K562 (cell line): ENCODE data around the gene NMNAT3. TPM values are rescaled to one million over a fixed set of nuclear protein-coding genes. Genes with fewer than 3 reads are reported as not detected.

Source experiments
- ATAC-seq: fragments of 200-7000 bp; cut with Tn5 transposase; 3 replicates; pipeline ENCODE4 v1.9.1; 2020; ENCODE audit warnings: moderate library complexity
- BruUV-seq: library from RNA; stranded (reverse); fragments of 400-500 nt; replicated peaks from 2 replicates; lab custom pipeline; 2021; lab: Mats Ljungman, UMichigan
- CTCF ChIA-PET: fragments of 300-600 bp; formaldehyde crosslinking; extraction: SDS; loops from one replicate; lab custom pipeline; 2021; ENCODE audit warnings: low intra/inter-chr PET ratio; lab: Yijun Ruan, JAX
- POLR2A ChIA-PET: fragments of 300-600, 350-650 bp; sonication (Branson Sonifier 250); formaldehyde crosslinking; extraction: SDS; loops from one replicate; lab custom pipeline; 2021; ENCODE audit warnings: antibody characterized with exemption, inconsistent platforms; lab: Yijun Ruan, JAX
- DNase-seq, 4 experiments: peaks; one replicate each; pipeline versions ENCODE4 v3.0.0 to v3.0.0-alpha.2; 2011 to 2018; ENCODE audit warnings: low spot score in 3 of 4, mixed read lengths in 3 of 4; ENCODE audit errors: extremely low read depth in 1 of 4
- FAIRE-seq: peaks from 2 replicates; lab custom pipeline; 2011; peaks lifted over from hg19 to GRCh38; lab: Jason Lieb, UNC
- H2AFZ ChIP-seq: 2 replicates; pipeline ENCODE4 v1.6.0; 2011; ENCODE audit warnings: low read depth, low read length, control low read depth, inconsistent platforms
- H3K27ac ChIP-seq: fragments of 200-600 bp; 3 replicates; pipeline ENCODE4 v1.8.0; 2011; ENCODE audit warnings: low read depth, mild to moderate bottlenecking, control low read depth, inconsistent platforms, low read length, moderate library complexity, mixed read lengths; ENCODE audit errors: extremely low read depth
- H3K27me3 ChIP-seq, 2 experiments: fragments of 300-600 bp in 1 of 2; 2 replicates in 1 of 2; 3 replicates in 1 of 2; pipeline versions ENCODE4 v1.6.0 to v1.8.0; 2011; ENCODE audit warnings: inconsistent platforms in 2 of 2, low read length in 2 of 2, mild to moderate bottlenecking in 1 of 2, mixed read lengths in 1 of 2, moderate library complexity in 1 of 2; ENCODE audit not compliant: control insufficient read depth in 2 of 2, insufficient read depth in 2 of 2
- H3K36me3 ChIP-seq: fragments of 300-600 bp; 3 replicates; pipeline ENCODE4 v1.8.0; 2011; ENCODE audit warnings: mild to moderate bottlenecking, low read length, inconsistent platforms; ENCODE audit not compliant: control insufficient read depth, insufficient read depth
- H3K4me1 ChIP-seq, 2 experiments: fragments of 200-600 bp in 1 of 2; replicated peaks in 1 of 2; 2 replicates in 1 of 2; 3 replicates in 1 of 2; pipeline versions ENCODE4 v1.5.1 to v1.8.0; 2011; ENCODE audit warnings: inconsistent platforms in 2 of 2, low read length in 2 of 2, mild to moderate bottlenecking in 1 of 2, mixed read lengths in 1 of 2, moderate library complexity in 1 of 2; ENCODE audit not compliant: control insufficient read depth in 2 of 2, insufficient read depth in 2 of 2
- H3K4me2 ChIP-seq: 2 replicates; pipeline ENCODE4 v1.6.1; 2011; ENCODE audit warnings: low read length, control low read depth, inconsistent platforms, mixed read lengths; ENCODE audit not compliant: insufficient read depth
- H3K4me3 ChIP-seq: fragments of 200-600 bp; sonication (generic), shearing (Covaris generic); 2 replicates; pipeline ENCODE4 v1.5.1; 2016; ENCODE audit warnings: control low read depth, inconsistent platforms
- H3K79me2 ChIP-seq: fragments of 200-600 bp; 3 replicates; pipeline ENCODE4 v1.8.0; 2011; ENCODE audit warnings: low read length, inconsistent platforms; ENCODE audit not compliant: control insufficient read depth, insufficient read depth
- H3K9ac ChIP-seq, 2 experiments: 2 replicates each; pipeline versions ENCODE4 v1.6.0 to v1.6.1; 2011; ENCODE audit warnings: low read depth in 2 of 2, low read length in 2 of 2, control low read depth in 1 of 2, inconsistent platforms in 1 of 2, mild to moderate bottlenecking in 1 of 2, mixed read lengths in 1 of 2; ENCODE audit not compliant: insufficient read depth in 1 of 2
- H3K9me1 ChIP-seq: one replicate; pipeline ENCODE4 v1.6.0; 2011; ENCODE audit warnings: inconsistent platforms, mild to moderate bottlenecking, low read length, moderate library complexity; ENCODE audit not compliant: control insufficient read depth, insufficient read depth
- H3K9me3 ChIP-seq: replicated peaks from 2 replicates; pipeline ENCODE4 v1.5.1; 2011; ENCODE audit warnings: low read depth, low read length, inconsistent platforms; ENCODE audit not compliant: control insufficient read depth, insufficient read depth
- H4K20me1 ChIP-seq: replicated peaks from 2 replicates; pipeline ENCODE4 v1.6.1; 2011; ENCODE audit warnings: low read length, inconsistent platforms, mixed read lengths; ENCODE audit not compliant: control insufficient read depth, insufficient read depth
- CBX8 ChIP-seq: fragments of 200-600 bp; sonication (generic); IDR thresholded peaks from 2 replicates; pipeline ENCODE4 v1.6.1; 2012; ENCODE audit warnings: borderline replicate concordance, mixed run types, low read depth, mild to moderate bottlenecking, moderate library complexity, mixed read lengths, low read length, control low read depth, inconsistent platforms; ENCODE audit not compliant: poor library complexity, severe bottlenecking; ENCODE audit errors: extremely low read depth
- TEAD2 ChIP-seq: fragments of 450-650 bp; IDR thresholded peaks from 2 replicates; pipeline ENCODE4 v1.6.1; 2016; ENCODE audit warnings: missing genetic modification characterization, control low read depth, missing compliant biosample characterization
- ZNF395 ChIP-seq: fragments of 200-800 bp; sonication (Bioruptor generic); IDR thresholded peaks from 2 replicates; pipeline ENCODE4 v1.6.1; 2017; ENCODE audit warnings: missing genetic modification characterization, missing compliant biosample characterization
- WGBS: fragments of 100-300 bp; shearing (Covaris generic); methylation state at CpG from one replicate; pipeline ENCODE4 v1.1.6; 2016; ENCODE audit warnings: low coverage, mixed read lengths; ENCODE audit not compliant: insufficient coverage; ENCODE audit errors: missing lambda C conversion rate; 5-methylcytosine and 5-hydroxymethylcytosine counted together
- in situ Hi-C: fragments of 300-500 bp; cut with MboI; formaldehyde crosslinking; loops from 4 replicates; pipeline ENCODE4 v1.15.0; 2018; ENCODE audit warnings: inconsistent platforms, mixed read lengths
- intact Hi-C: fragments of 100-400 bp; cut with micrococcal nuclease; formaldehyde crosslinking; loops from 2 replicates; pipeline ENCODE4 v1.14.2; 2022
- polyA plus RNA-seq, 8 experiments: library from polyadenylated mRNA; depleted of rRNA in 4 of 8; stranded (reverse) in 5 of 8; unstranded in 3 of 8; fragments of >200 nt; fragmentation: Nextera tagmentation in 2 of 8; fragmentation: Illumina TruSeq in 1 of 8; extraction: Ambion mirVana in 2 of 8; extraction: Trizol in 1 of 8; gene quantifications; 2 replicates each; pipeline versions ENCODE4 v1.2.1 to v1.2.3, GENCODE V29; 2011 to 2014; ENCODE audit warnings: inconsistent platforms in 1 of 8, missing spikeins in 1 of 8
- total RNA-seq, 7 experiments: library from RNA; depleted of rRNA in 6 of 7; stranded (reverse); fragments of >200 nt in 6 of 7; fragmentation: Illumina TruSeq in 2 of 7; extraction: Trizol in 2 of 7; gene quantifications; 2 replicates each; pipeline versions ENCODE4 v1.2.1 to v1.2.3, GENCODE V29; 2011 to 2021; ENCODE audit warnings: low replicate concordance in 1 of 7

The NMNAT3 gene
- total and polyA plus RNA-seq, 9 of the 15 experiments (the other 6 are each of a cell fraction or from before 2014, with no cell fraction given): 2.3 to 12.5 (median 6.6) TPM

- no peak for TF ChIP-seq TEAD2 (tag)
These were observed 68.8 kb downstream of the NMNAT3 start (continued) for GRCh38 chr3:139608924-139609323.

- ATAC-seq (no peak), DNase-seq (no peak), FAIRE-seq (no peak)
- BruUV-seq: no TSS peak
- no peaks in the 10 kb centered on the region for H3K9me1 ChIP-seq
- TF ChIP-seq ZNF395: no peak
- no peak for TF ChIP-seq CBX8
- H3K4me2 ChIP-seq: no peak overlapping the region
- no peaks in the 10 kb centered on the region for H3K27me3 ChIP-seq
- no peaks in the 10 kb centered on the region for H3K79me2 ChIP-seq
- no peaks in the 10 kb centered on the region for H3K9me3 ChIP-seq
- ChIA-PET CTCF (no interaction called here), POLR2A (no interaction called here)
- no peaks in the 10 kb centered on the region for H3K36me3 ChIP-seq
- intact Hi-C loops (no loop called here), in situ Hi-C loops (no loop called here)
- H3K4me3 ChIP-seq: no peak overlapping the region
- H4K20me1 ChIP-seq: no peaks in the 10 kb centered on the region
- H3K4me1 ChIP-seq: no peaks in the 10 kb centered on the region
- no peak overlapping the region for H3K9ac ChIP-seq
- WGBS: 3% methylated on average over 3 of the region's 3 CpGs
- no peak overlapping the region for H2AFZ ChIP-seq
- H3K27ac ChIP-seq: no peak overlapping the region
These were observed 69.7 kb downstream of the NMNAT3 start for GRCh38 chr3:139608108-139608380.
